Measurements from ENCODE around the gene ZNF862. TPM values are rescaled to one million over a fixed set of nuclear protein-coding genes. Genes with fewer than 3 reads are reported as not detected.

Gene ZNF862
- total and polyA plus RNA-seq, 10 of the 15 experiments (the other 5 are each of a cell fraction or from before 2014, with no cell fraction given), result 0.49 to 7.7 (median 3.5) TPM

DNA sequence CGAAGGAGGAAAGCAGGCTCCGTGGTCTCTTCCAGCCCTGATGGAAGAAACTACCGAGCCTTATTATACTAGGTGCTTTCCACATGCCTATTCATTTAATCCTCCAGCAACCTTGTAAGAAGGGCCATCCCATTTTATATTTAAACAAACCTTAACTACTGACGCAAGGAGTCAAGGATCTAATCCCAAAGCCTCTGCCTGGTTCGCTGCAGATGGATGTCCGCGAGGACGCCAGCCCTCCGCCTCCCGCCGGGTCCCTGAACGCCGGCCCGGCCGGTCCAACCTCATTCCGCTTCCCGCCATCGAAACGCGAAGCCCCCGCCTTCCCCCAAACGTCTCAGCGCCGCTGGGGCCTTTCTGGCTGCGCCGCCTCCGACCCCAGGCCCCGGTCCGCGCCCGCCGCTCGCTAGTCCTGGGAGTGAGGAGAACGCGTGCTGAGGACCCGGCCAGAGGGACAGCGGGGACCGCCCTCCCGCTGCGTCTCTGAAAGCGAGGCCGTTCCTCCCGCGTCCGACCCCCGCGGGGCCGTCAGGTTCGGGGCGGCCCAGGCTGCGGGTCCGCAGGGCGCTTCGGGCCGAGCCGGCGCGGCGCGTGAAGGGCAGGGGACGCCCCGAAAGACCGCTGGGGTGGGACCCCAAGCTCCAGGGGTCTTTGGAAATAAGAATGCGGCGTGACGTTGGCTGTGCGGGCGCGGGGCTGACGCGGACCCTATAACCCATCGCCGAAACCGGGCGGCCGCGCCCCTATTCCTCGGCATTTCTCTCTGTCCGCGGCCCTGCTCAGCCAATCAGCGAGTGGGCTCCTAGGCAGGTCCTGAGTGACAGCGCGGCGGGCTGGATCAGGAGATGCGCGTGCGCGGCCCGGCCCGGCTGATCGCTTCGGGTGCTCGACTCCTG is 35.1 kb downstream of the ZNF862 start, which contains the start of gene ATP6V0E2 (continued):
- no peak for TF ChIP-seq STAT3 (IDR thresholded peaks at IDR 0.05; ENCODE audit: low read depth, low read length)
- no peak for TF ChIP-seq TCF12 (IDR thresholded peaks at IDR 0.05; ENCODE audit: low read depth, low read length)
- peak; percentile 49; the same call in 1 of the 2 replicates for TF ChIP-seq NFXL1 (IDR thresholded peaks at IDR 0.05; ENCODE audit: borderline replicate concordance)
- no peak for TF ChIP-seq SMAD1 (IDR thresholded peaks at IDR 0.05; ENCODE audit: low read depth, partially characterized antibody)
- TF ChIP-seq TCF3 (IDR thresholded peaks at IDR 0.05; ENCODE audit: borderline replicate concordance, insufficient read depth, low read depth, low read length), result no peak
- TF ChIP-seq SUZ12 (IDR thresholded peaks at IDR 0.05; ENCODE audit: unreplicated experiment), result no peak
- no peak for TF ChIP-seq PAX8 (IDR thresholded peaks at IDR 0.05)
- 0 out of 2 replicates have a peak, but pooled peaks have one; percentile 65 for TF ChIP-seq STAT1 (conservative IDR thresholded peaks at IDR 0.05)
- TF ChIP-seq HCFC1 (IDR thresholded peaks at IDR 0.05; ENCODE audit: low read length), result no peak
- TF ChIP-seq NR2F1 (conservative IDR thresholded peaks at IDR 0.05), result 0 out of 2 replicates have a peak, but pooled peaks have one; percentile 17
- TF ChIP-seq, protein P1, sequence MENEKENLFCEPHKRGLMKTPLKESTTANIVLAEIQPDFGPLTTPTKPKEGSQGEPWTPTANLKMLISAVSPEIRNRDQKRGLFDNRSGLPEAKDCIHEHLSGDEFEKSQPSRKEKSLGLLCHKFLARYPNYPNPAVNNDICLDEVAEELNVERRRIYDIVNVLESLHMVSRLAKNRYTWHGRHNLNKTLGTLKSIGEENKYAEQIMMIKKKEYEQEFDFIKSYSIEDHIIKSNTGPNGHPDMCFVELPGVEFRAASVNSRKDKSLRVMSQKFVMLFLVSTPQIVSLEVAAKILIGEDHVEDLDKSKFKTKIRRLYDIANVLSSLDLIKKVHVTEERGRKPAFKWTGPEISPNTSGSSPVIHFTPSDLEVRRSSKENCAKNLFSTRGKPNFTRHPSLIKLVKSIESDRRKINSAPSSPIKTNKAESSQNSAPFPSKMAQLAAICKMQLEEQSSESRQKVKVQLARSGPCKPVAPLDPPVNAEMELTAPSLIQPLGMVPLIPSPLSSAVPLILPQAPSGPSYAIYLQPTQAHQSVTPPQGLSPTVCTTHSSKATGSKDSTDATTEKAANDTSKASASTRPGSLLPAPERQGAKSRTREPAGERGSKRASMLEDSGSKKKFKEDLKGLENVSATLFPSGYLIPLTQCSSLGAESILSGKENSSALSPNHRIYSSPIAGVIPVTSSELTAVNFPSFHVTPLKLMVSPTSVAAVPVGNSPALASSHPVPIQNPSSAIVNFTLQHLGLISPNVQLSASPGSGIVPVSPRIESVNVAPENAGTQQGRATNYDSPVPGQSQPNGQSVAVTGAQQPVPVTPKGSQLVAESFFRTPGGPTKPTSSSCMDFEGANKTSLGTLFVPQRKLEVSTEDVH (IDR thresholded peaks at IDR 0.05; ENCODE audit: low read depth, partially characterized antibody), result no peak
- TF ChIP-seq MYC (IDR thresholded peaks at IDR 0.05; ENCODE audit: insufficient read depth, insufficient read length, insufficient replicate concordance, low read length, severe bottlenecking), result no peak
- no peak for TF ChIP-seq CREM (IDR thresholded peaks at IDR 0.05; ENCODE audit: low read depth)
- no peak for TF ChIP-seq TBL1XR1 (IDR thresholded peaks at IDR 0.05; ENCODE audit: low read depth, low read length)
- no peak for TF ChIP-seq CEBPZ (IDR thresholded peaks at IDR 0.05; ENCODE audit: low read depth, low read length)
- no peak for TF ChIP-seq TARDBP (IDR thresholded peaks at IDR 0.05; ENCODE audit: borderline replicate concordance)
- TF ChIP-seq CBX5 (IDR thresholded peaks at IDR 0.05; ENCODE audit: low read depth), result no peak
- TF ChIP-seq NKRF (conservative IDR thresholded peaks at IDR 0.05), result peak; percentile 62
- TF ChIP-seq CBFB (IDR thresholded peaks at IDR 0.05; ENCODE audit: low read depth), result no peak
- no peak for TF ChIP-seq BRCA1 (IDR thresholded peaks at IDR 0.05; ENCODE audit: low read depth, low read length)
- TF ChIP-seq, protein P2, sequence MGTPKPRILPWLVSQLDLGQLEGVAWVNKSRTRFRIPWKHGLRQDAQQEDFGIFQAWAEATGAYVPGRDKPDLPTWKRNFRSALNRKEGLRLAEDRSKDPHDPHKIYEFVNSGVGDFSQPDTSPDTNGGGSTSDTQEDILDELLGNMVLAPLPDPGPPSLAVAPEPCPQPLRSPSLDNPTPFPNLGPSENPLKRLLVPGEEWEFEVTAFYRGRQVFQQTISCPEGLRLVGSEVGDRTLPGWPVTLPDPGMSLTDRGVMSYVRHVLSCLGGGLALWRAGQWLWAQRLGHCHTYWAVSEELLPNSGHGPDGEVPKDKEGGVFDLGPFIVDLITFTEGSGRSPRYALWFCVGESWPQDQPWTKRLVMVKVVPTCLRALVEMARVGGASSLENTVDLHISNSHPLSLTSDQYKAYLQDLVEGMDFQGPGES (IDR thresholded peaks at IDR 0.05), result no peak
- TF ChIP-seq LARP7 (IDR thresholded peaks at IDR 0.05), result peak; percentile 70

Data from GM12878 (cell line).